Mucosa of stomach (tissue), 1 donor: Measurements from ENCODE around the gene SORCS2.
"Not testable (repeated sequence)": the region's sequence is repeated elsewhere in the genome, so short reads cannot be mapped to it uniquely, and the experiment has no call there.

Experiments used
- H3K27me3 ChIP-seq: one replicate; pipeline ENCODE4 v1.7.0; 2013; ENCODE audit warnings: mild to moderate bottlenecking, low read length; ENCODE audit not compliant: control insufficient read depth, insufficient read depth
- H3K36me3 ChIP-seq: one replicate; pipeline ENCODE4 v1.7.0; 2013; ENCODE audit warnings: low read length; ENCODE audit not compliant: control insufficient read depth, insufficient read depth
- H3K4me1 ChIP-seq: one replicate; pipeline ENCODE4 v1.7.0; 2013; ENCODE audit warnings: mild to moderate bottlenecking, low read length; ENCODE audit not compliant: control insufficient read depth, insufficient read depth
- H3K4me3 ChIP-seq: one replicate; pipeline ENCODE4 v1.7.0; 2013; ENCODE audit warnings: low read length
- H3K9ac ChIP-seq: one replicate; pipeline ENCODE4 v1.7.0; 2013; ENCODE audit warnings: mild to moderate bottlenecking, low read length, moderate library complexity
- H3K9me3 ChIP-seq: one replicate; pipeline ENCODE4 v1.7.0; 2013; ENCODE audit warnings: mild to moderate bottlenecking, low read length, moderate library complexity; ENCODE audit not compliant: control insufficient read depth
- donor health status: Pancreatic carcinoma.

Gene SORCS2

DNA sequence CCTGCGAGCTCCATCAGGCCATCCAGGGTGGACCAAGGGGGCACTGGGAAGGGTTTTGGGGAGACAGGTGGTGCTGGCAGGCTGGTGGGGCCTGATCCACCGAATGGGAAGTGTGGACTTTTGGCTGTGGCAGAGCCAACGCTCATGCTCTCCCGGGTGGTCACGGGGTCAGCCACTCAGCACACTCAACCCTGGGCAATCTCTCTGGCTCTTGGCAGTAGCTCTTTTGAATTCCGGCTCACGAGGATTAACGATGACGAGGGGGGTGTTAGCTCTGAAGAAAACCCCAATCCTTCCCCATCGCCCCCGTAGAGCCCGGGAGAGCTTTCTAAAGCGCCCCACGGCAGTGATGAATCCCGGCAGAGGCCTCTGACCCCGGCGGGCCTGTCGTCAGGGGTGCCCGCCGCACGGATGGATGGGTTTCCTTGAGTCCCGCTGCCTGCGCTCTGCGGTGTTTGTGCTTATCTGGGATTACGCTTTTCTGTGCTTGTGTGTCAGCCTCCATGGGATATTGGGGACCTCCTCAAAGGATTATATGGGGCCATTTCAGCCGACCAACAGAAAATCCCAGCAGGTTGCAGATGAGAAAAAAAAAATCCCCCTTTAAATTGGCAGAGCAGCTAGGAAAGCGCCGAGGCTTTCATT is 399.2 kb downstream of the SORCS2 start:
- Histone ChIP-seq H3K27me3 (peaks cover 8% of the 10 kb centered on the region), H3K36me3 (no peaks in the 10 kb centered on the region), H3K4me1 (no peaks in the 10 kb centered on the region), H3K9me3 (no peaks in the 10 kb centered on the region), H3K4me3 (no peak overlapping the region), H3K9ac (no peak overlapping the region)

DNA sequence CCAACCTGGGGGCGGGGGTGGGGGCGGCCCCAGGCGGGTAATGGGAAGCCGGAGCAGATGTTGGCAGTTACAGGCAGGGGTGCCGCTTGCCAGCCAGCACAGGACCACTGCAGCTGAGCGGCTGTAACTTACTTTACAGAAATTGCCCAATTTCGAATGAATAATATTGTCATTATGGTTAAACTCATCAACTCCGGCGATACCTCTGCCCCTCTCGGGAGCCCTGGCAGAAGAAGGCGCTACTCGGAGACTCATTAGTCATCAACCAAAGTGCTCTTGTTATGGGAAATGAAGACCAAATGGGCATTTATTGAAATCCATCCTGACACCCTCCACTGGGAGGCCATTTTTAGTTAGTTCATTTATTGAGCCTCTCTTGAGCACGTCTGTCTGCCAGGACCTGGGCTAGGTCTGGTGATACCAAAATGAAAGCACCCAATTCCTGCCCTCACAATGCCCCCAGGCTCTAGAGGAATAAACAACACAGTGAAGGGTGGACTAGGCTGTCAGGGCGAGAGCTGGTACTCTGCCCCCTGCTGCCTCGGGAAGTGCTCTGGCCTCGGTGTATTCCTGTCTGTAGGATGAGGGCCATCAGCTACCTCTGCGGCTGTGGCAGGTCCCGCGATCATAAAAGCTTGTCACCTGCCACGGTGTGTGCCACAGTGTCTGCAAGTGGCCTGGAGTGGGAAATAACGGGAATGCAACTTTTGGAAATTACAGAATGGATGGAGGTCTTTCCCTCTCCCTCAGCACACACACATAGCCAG is 401.5 kb downstream of the SORCS2 start:
- H3K27me3 ChIP-seq: peaks cover 8% of the 10 kb centered on the region

DNA sequence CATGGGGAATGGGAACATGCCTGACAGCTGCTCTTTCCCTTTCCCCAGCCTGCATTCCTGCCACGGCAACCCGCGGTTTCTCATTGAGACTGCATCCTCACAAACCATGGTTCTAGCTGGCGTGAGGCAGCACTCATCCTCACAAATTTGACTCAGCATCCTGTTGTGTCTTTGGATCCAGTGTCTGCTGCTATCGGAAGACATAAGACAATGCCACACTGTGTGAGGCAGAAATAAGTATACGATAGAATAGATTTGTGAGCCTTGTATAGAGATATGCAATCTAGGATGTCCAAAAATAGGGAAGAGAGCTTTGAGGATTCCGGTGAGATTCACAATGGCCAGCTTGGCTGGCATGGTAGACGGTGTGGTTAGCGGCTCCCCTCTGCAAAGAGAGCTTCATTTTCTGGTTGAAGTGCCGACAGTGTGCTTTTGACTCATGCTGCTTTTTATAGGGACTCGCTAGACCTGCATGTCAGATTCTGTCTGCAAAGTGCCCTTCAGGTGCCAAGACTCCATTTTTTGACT is 403.7 kb downstream of the SORCS2 start:
- H3K9ac ChIP-seq: no peak overlapping the region
- peaks cover 5% of the 10 kb centered on the region for H3K27me3 ChIP-seq
- no peaks in the 10 kb centered on the region for H3K36me3 ChIP-seq
- no peaks in the 10 kb centered on the region for H3K9me3 ChIP-seq
- H3K4me1 ChIP-seq: no peaks in the 10 kb centered on the region
- H3K4me3 ChIP-seq: no peak overlapping the region

More for the DNA sequence above, 401.5 kb downstream of the SORCS2 start:
- Histone ChIP-seq H3K9ac (no peak overlapping the region), H3K4me3 (no peak overlapping the region), H3K9me3 (no peaks in the 10 kb centered on the region), H3K36me3 (no peaks in the 10 kb centered on the region), H3K4me1 (no peaks in the 10 kb centered on the region)

DNA sequence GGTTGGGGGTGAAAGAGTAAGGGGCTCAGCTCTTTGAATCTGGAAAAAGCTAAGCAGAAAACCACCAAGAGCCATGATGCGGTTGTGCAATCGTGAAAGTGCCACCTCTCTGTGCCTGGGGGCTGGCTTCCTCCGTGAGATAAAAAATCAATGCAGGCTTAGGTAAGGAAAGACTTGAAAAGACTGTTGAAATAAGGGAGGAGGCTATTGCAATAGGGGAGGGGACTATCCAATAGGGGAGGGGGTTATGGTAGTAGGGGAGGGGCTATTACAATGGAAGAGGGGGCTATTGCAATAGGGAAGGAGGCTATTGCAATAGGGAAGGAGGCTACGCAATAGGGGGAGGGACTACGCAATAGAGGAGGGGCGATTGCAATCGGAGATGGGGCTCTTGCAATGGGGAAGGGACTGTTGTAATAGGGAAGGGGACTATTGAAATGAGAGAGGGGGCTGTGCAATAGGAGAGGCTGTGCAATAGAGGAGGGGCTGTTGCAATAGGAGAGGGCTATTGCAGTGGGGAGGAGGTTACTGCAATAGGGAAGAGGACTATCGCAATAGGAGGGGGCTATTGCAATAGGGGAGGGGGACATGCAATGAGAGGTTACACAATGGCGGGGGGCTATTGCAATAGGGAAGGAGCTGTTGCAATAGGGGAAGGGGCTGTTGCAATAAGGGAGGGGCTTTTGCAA is 404.7 kb downstream of the SORCS2 start:
- no peaks in the 10 kb centered on the region for H3K4me1 ChIP-seq
- H3K4me3 ChIP-seq: no peak overlapping the region
- no peak overlapping the region for H3K9ac ChIP-seq
- no peaks in the 10 kb centered on the region for H3K9me3 ChIP-seq
- no peaks in the 10 kb centered on the region for H3K36me3 ChIP-seq
- peaks cover 5% of the 10 kb centered on the region for H3K27me3 ChIP-seq

DNA sequence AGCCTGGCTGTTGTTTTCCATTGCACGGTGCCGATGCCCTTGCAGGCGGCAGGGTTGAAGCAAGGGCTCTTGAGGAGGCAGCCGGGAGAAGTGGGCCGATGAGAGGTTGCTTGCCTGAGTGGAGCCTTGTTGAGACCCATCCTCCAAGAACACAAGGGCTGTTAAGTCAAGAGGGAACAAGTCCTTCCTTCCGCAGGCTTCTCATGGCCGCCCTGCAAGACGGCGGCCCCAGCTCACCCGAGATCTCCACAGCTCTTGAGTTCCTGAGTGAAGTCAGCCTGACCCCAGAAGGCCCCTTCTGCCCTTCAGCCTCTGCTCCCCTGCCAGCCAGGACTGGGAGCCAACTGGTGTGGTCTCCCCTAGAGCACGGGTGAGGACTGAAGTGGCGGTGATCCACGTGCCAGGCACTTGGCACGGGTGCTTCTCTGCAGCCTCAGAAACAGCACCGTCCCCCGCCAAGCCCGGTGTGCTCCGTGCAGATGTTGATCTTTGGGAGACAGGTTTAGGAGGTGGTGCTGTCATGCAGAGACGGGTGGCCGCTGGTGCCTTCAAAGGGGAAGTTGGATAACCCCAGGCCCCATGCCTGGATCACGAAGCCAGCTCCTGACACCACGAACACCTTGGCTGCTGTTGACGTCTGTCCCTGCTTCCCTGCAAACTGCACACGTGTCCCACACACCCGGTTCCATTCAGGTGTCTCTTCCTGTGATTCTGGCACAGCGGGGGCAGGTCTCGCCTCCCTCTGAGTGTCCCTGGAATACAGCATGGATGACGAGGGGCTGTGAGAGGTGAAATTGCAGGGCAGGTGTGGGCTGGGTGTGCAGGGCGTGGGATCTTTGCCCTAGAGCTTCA is 406.8 kb downstream of the SORCS2 start:
- Histone ChIP-seq H3K36me3 (no peaks in the 10 kb centered on the region), H3K9ac (no peak overlapping the region), H3K4me1 (no peaks in the 10 kb centered on the region), H3K27me3 (peaks cover 5% of the 10 kb centered on the region), H3K9me3 (no peaks in the 10 kb centered on the region), H3K4me3 (no peak overlapping the region)

DNA sequence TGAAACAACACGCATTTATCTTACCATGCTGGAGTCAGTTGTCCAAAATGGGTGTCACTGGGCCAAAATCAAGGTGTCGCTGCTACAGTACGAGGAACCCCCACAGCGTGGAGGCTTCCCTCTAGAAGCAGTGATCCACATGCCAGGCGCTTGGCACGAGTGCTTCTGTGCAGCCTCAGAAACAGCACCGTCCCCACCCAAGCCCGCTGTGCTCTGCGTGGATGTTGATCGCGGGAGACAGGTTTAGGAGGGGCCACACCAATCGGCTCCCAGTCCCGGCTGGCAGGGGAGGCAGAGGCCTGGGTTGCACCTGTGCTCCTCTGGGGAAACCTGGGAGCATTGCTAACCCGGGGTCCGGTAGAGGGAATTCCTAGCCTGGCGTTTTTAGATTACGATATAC is 407.9 kb downstream of the SORCS2 start:
- no peaks in the 10 kb centered on the region for H3K36me3 ChIP-seq
- H3K27me3 ChIP-seq: peaks cover 2% of the 10 kb centered on the region
- H3K9ac ChIP-seq: no peak overlapping the region
- H3K9me3 ChIP-seq: no peaks in the 10 kb centered on the region
- no peaks in the 10 kb centered on the region for H3K4me1 ChIP-seq
- H3K4me3 ChIP-seq: no peak overlapping the region

DNA sequence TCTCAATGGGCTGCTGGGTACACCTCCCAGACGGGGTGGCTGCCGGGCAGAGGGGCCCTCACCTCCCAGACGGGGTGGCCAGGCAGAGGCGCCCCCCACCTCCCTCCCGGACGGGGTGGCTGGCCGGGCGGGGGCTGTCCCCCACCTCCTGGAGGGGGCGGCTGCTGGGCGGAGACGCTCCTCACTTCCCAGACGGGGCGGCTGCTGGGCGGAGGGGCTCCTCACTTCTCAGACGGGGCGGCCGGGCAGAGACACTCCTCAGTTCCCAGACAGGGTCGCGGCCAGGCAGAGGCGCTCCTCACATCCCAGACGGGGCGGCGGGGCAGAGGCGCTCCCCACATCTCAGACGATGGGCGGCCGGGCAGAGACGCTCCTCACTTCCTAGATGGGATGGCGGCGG is 409.8 kb downstream of the SORCS2 start:
- H3K9me3 ChIP-seq, H3K9ac ChIP-seq, H3K4me3 ChIP-seq, H3K27me3 ChIP-seq, H3K4me1 ChIP-seq, H3K36me3 ChIP-seq: not testable (repeated sequence)

DNA sequence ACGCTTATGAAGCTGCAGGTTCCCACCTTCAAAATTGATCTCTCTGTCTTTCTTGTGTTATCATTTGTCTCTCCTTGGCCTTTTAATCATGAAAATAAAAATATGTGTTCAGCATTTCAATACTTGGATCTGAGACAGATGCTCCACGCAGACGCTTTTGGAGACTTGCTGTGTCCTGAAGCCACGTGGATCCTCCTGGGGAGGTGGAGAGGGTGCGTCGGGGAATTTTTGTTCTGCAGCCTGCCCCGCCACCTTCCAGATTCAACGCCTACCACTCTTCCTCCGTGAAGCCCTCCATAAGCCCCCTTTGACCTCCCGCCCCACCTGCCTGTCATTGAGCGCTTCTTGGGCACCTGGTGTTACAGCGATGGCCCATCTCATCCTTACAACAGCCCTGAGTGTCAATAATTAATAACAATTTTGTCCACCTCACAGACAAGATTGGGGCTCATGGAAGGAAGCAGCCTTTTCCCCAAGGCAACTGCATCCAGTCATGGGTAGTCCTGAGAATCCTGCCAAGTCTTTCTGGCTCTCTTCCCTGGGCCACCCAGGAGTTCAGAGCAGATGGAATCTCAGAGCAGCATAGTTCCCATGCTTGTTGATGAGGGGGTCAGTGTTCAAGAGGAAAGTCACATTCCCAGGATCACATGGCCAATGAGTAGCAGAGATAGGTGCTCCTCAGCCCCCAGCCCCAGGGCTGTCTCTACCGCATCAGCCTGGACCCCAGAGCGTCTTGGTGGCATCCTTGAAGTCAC is 415.0 kb downstream of the SORCS2 start:
- Histone ChIP-seq H3K4me3 (no peak overlapping the region), H3K27me3 (no peaks in the 10 kb centered on the region), H3K9ac (no peak overlapping the region), H3K36me3 (no peaks in the 10 kb centered on the region), H3K4me1 (no peaks in the 10 kb centered on the region), H3K9me3 (no peaks in the 10 kb centered on the region)

DNA sequence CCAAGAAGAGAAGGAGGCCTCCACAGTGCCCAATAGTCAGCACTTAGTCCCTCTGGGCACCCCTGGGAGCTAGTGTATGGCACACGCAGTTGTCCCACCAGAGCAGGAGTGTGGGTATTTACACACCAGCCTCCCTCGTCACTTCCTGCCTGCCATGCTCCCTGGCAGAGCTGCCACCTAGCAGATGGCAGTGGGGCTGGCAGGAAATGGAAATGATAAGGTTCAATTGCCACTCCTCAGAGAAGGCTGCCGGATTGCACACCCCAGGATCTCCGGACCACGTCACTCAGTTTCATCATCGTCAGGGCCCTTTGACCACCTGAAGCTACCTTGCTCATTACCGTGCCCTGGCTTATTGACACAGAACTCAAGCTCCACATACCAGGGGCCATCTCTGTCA is 415.7 kb downstream of the SORCS2 start:
- Histone ChIP-seq H3K9ac (no peak overlapping the region), H3K27me3 (no peaks in the 10 kb centered on the region), H3K4me3 (no peak overlapping the region), H3K4me1 (no peaks in the 10 kb centered on the region), H3K36me3 (no peaks in the 10 kb centered on the region), H3K9me3 (no peaks in the 10 kb centered on the region)

DNA sequence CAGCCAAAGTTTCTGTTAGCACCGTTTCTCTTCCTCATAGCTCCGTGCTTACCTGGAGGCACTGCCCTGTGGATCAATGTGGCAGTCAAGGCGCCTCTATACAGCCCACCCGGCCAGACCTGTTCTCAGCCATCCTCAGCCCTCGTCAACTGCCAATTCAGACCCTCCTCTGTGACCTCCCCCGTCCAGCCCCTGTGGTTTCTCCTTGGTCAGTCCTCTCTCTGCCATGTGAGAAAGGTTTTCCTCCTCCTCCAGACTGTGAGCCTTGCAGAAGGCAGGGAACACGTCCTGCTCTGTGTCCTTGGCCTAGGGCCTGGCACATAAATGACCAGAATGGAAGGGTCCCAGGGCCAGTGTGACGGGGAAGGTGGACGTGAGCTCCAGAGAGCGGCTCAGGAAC is 417.0 kb downstream of the SORCS2 start:
- Histone ChIP-seq H3K4me3 (no peak overlapping the region), H3K4me1 (no peaks in the 10 kb centered on the region), H3K9ac (no peak overlapping the region), H3K36me3 (no peaks in the 10 kb centered on the region), H3K27me3 (no peaks in the 10 kb centered on the region), H3K9me3 (no peaks in the 10 kb centered on the region)

DNA sequence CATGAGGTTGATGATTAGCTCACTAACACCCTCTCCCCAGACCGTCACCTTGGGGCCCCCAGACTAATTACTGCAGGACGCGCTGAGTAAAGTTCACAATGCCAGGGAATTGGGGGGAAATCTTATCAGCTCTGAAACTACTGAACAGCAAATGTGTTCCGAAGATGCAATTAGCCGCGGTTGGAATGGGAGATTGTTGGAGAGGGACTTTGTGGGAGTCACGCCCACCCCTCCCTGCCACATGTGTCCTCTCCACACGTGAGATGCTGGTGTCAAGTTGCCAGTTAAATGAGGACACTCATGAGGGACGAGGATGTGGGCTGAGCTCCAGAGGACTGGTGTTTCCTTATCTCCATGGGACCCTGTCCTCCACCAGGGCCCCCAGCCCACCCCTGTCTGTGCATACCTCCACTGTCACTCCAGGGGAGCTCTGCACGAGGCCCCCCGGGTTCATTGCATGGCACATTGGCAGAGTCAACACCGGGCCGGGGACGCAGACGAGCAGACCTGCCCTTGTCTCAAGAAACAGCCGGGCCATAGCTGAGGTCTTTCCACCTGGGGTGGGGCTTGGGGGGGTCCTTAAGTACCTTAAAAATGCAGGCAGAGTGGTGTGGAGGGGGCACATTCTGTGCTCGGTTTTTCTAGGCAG is 417.8 kb downstream of the SORCS2 start:
- no peaks in the 10 kb centered on the region for H3K4me1 ChIP-seq
- H3K27me3 ChIP-seq: no peaks in the 10 kb centered on the region
- no peaks in the 10 kb centered on the region for H3K9me3 ChIP-seq
- no peak overlapping the region for H3K9ac ChIP-seq
- no peaks in the 10 kb centered on the region for H3K36me3 ChIP-seq
- H3K4me3 ChIP-seq: no peak overlapping the region
